K562 (cell line): ENCODE results near the gene CFAP157. TPM values are rescaled to one million over a fixed set of nuclear protein-coding genes. Genes with fewer than 3 reads are reported as not detected.

Experiments
- AFF1 ChIP-seq, 2 experiments: fragments of 450-650 bp; IDR thresholded peaks; 2 replicates each; pipeline ENCODE4 v1.6.1; 2018; ENCODE audit warnings: mild to moderate bottlenecking in 2 of 2, low read depth in 1 of 2; ENCODE audit not compliant: partially characterized antibody in 2 of 2
- BCL6 ChIP-seq: fragments of 250-450 bp; sonication (Bioruptor Pico); IDR thresholded peaks from 2 replicates; pipeline ENCODE4 v1.4.0; 2020
- BHLHE40 ChIP-seq: IDR thresholded peaks from 2 replicates; pipeline ENCODE4 v1.6.1; 2011; ENCODE audit warnings: low read length, improper control_type of control experiment
- ELF2 ChIP-seq: fragments of 250-450 bp; sonication (Bioruptor Pico); IDR thresholded peaks from 2 replicates; pipeline ENCODE4 v1.5.0; 2021; ENCODE audit warnings: mild to moderate bottlenecking
- JUN ChIP-seq, 2 experiments: sonication (generic) in 1 of 2; formaldehyde crosslinking in 1 of 2; IDR thresholded peaks; 2 replicates each; pipeline versions ENCODE4 v1.6.1 to v1.8.0; 2012 to 2022; ENCODE audit warnings: borderline replicate concordance in 2 of 2, mild to moderate bottlenecking in 2 of 2, improper control_type of control experiment in 1 of 2, low read depth in 1 of 2, low read length in 1 of 2, missing genetic modification reagents in 1 of 2
- KDM1A ChIP-seq, 2 experiments: fragments of 450-650 bp; IDR thresholded peaks; 2 replicates each; pipeline ENCODE4 v1.6.1; 2016; ENCODE audit warnings: mild to moderate bottlenecking in 2 of 2
- RBM25 ChIP-seq: fragments of 200-400 bp; formaldehyde crosslinking; IDR thresholded peaks from 2 replicates; pipeline ENCODE4 v1.6.1; 2018; ENCODE audit warnings: low read length, low read depth, moderate library complexity; ENCODE audit not compliant: severe bottlenecking
- RCOR1 ChIP-seq, 2 experiments: IDR thresholded peaks; 2 replicates each; pipeline ENCODE4 v1.6.1; 2012; ENCODE audit warnings: low read depth in 2 of 2, low read length in 2 of 2, borderline replicate concordance in 1 of 2, improper control_type of control experiment in 1 of 2
- RFX7 ChIP-seq: fragments of 250-450 bp; sonication (Bioruptor Pico); IDR thresholded peaks from 2 replicates; pipeline ENCODE4 v1.5.1; 2021; ENCODE audit warnings: mild to moderate bottlenecking
- ZBTB1 ChIP-seq: sonication (generic); formaldehyde crosslinking; IDR thresholded peaks from 2 replicates; pipeline ENCODE4 v1.8.1; 2023; ENCODE audit warnings: missing genetic modification reagents, low read depth, mild to moderate bottlenecking, borderline replicate concordance
- ZMIZ1 ChIP-seq, 2 experiments: fragments of 150-350 bp in 1 of 2; IDR thresholded peaks; 2 replicates each; pipeline ENCODE4 v1.6.1; 2012 to 2016; ENCODE audit warnings: low read depth in 2 of 2, low read length in 2 of 2, mild to moderate bottlenecking in 1 of 2, moderate library complexity in 1 of 2
- polyA plus RNA-seq, 8 experiments: library from polyadenylated mRNA; depleted of rRNA in 4 of 8; stranded (reverse) in 5 of 8; unstranded in 3 of 8; fragments of >200 nt; fragmentation: Nextera tagmentation in 2 of 8; fragmentation: Illumina TruSeq in 1 of 8; extraction: Ambion mirVana in 2 of 8; extraction: Trizol in 1 of 8; gene quantifications; 2 replicates each; pipeline versions ENCODE4 v1.2.1 to v1.2.3, GENCODE V29; 2011 to 2014; ENCODE audit warnings: inconsistent platforms in 1 of 8, missing spikeins in 1 of 8
- total RNA-seq, 7 experiments: library from RNA; depleted of rRNA in 6 of 7; stranded (reverse); fragments of >200 nt in 6 of 7; fragmentation: Illumina TruSeq in 2 of 7; extraction: Trizol in 2 of 7; gene quantifications; 2 replicates each; pipeline versions ENCODE4 v1.2.1 to v1.2.3, GENCODE V29; 2011 to 2021; ENCODE audit warnings: low replicate concordance in 1 of 7
- TF ChIP-seq, protein P1 (sequence below): sonication (generic); formaldehyde crosslinking; IDR thresholded peaks from 2 replicates; pipeline ENCODE4 v1.8.0; 2022; ENCODE audit warnings: missing genetic modification reagents, mild to moderate bottlenecking, moderate library complexity, borderline replicate concordance
- TF ChIP-seq, protein P2 (sequence below): fragments of 450-650 bp; formaldehyde crosslinking; IDR thresholded peaks from 2 replicates; pipeline ENCODE4 v1.4.0; 2022; ENCODE audit warnings: mild to moderate bottlenecking, moderate library complexity

CFAP157 gene
- total and polyA plus RNA-seq, 9 of the 15 experiments (the other 6 are each of a cell fraction or from before 2014, with no cell fraction given), result 0.03 TPM; not detected in 8

DNA sequence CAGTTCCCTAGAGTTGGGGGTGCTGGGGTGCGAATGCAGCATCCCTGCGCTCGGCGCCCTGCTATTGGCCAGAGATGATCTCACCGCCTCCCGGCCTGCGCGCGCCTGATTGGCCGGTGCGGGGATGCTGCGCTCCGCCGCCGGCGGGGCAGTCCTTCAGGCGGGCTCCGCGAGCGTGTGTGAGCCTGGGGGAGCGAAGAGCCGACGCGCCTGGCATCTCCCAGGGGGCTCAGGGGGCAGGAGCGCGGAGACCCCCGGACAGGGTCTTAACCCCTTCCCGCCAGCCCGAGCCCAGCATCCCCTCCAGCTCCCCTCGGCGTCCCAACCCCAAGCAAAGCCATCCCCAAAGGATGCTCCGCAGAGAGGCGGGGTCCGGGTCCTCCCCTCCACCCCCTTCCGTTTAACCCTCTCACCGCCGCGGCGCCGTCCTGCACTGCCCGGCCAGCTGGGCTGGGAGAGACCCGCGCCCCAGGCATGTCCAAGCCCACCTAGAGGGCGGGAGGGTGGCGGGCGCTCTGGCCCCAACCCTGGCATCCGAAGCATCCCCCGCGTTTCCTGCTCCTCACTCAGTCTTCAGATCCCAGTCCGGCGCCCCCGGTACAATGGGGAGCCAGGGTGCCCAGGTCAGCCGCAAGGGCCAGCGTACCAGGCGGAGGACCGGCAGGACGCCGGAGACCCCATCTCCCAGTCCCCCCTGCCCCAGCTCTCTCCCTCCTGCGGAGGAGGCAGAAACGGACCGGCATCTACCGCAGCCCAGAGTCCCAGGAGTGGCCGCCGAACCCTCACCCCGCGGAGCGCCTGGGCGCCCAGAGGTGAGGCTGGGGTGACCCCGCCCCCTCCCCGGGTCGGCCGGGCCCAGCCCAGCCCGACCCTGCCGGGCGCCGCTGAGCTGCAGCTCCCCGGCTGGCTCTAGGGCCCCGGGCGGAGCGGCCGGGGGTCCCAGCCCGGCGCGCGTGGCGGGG is 47.6 kb downstream of the CFAP157 start (continued):
- TF ChIP-seq AFF1 (IDR thresholded peaks at IDR 0.05; ENCODE audit: low read depth in 1 of 2, partially characterized antibody in 2 of 2) (no peak), RCOR1 (IDR thresholded peaks at IDR 0.05; ENCODE audit: borderline replicate concordance in 1 of 2, low read depth in 2 of 2, low read length in 2 of 2) (peak in 1 of 2 experiments; percentile 87; a peak in 2 of 4 replicates), KDM1A (IDR thresholded peaks at IDR 0.05) (peak; percentile 57 to 67; a peak in 3 of 4 replicates), RFX7 (CRISPR knock-in tag) (no peak), JUN (IDR thresholded peaks at IDR 0.05; ENCODE audit: borderline replicate concordance, low read depth, low read length) (0 out of 2 replicates have a peak, but pooled peaks have one; percentile 9), JUN (CRISPR knock-in tag; IDR thresholded peaks at IDR 0.05; ENCODE audit: borderline replicate concordance) (no peak), ELF2 (CRISPR knock-in tag) (no peak), ZBTB1 (CRISPR knock-in tag) (peak; percentile 23; the same call in 1 of the 2 replicates), RBM25 (peak; percentile 37), BCL6 (CRISPR knock-in tag) (no peak), BHLHE40 (no peak), ZMIZ1 (IDR thresholded peaks at IDR 0.05; ENCODE audit: low read depth in 2 of 2, low read length in 2 of 2) (no peak)
- TF ChIP-seq, protein P1, sequence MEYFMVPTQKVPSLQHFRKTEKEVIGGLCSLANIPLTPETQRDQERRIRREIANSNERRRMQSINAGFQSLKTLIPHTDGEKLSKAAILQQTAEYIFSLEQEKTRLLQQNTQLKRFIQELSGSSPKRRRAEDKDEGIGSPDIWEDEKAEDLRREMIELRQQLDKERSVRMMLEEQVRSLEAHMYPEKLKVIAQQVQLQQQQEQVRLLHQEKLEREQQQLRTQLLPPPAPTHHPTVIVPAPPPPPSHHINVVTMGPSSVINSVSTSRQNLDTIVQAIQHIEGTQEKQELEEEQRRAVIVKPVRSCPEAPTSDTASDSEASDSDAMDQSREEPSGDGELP (CRISPR knock-in tag), result 0 out of 2 replicates have a peak, but pooled peaks have one; percentile 28
- TF ChIP-seq, protein P2, sequence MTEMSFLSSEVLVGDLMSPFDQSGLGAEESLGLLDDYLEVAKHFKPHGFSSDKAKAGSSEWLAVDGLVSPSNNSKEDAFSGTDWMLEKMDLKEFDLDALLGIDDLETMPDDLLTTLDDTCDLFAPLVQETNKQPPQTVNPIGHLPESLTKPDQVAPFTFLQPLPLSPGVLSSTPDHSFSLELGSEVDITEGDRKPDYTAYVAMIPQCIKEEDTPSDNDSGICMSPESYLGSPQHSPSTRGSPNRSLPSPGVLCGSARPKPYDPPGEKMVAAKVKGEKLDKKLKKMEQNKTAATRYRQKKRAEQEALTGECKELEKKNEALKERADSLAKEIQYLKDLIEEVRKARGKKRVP (CRISPR knock-in tag), result no peak
